HG03521 (cell line): Measurements from ENCODE around the gene CYP2C18.
A peak's percentile ranks its signal among the peaks of the same experiment; 100 is the strongest.
"Not testable (repeated sequence)": the region's sequence is repeated elsewhere in the genome, so short reads cannot be mapped to it uniquely, and the experiment has no call there.

Source experiments
- ATAC-seq: cut with Tn5 transposase; IDR thresholded peaks from one replicate; pipeline ENCODE4 v1.9.1; 2021; ENCODE audit warnings: mild to moderate bottlenecking, moderate library complexity; ENCODE audit not compliant: unreplicated experiment

CYP2C18 gene

GRCh38 chr10:94683214-94684054 is at the start of gene CYP2C18:
Gene CYP2C18, plus strand, starts transcription at chr10:94683729. Its CDS starts 91 bp downstream, at chr10:94683820.
- ATAC-seq = no peak

- not testable (repeated sequence) for ATAC-seq
Measured at GRCh38 chr10:94638097-94638496, 45.4 kb upstream of the CYP2C18 start.

GRCh38 chr10:94639902-94640301 is 43.6 kb upstream of the CYP2C18 start:
- ATAC-seq = no peak

GRCh38 chr10:94640562-94640961 is 43.0 kb upstream of the CYP2C18 start:
- no peak for ATAC-seq

GRCh38 chr10:94641480-94641879 is 42.0 kb upstream of the CYP2C18 start:
- no peak for ATAC-seq

GRCh38 chr10:94644352-94644751 is 39.2 kb upstream of the CYP2C18 start:
- no peak for ATAC-seq

GRCh38 chr10:94645285-94645684 is 38.2 kb upstream of the CYP2C18 start:
- ATAC-seq = no peak

GRCh38 chr10:94655201-94655600 is 28.3 kb upstream of the CYP2C18 start:
- ATAC-seq = not testable (repeated sequence)

GRCh38 chr10:94663061-94663460 is 20.5 kb upstream of the CYP2C18 start:
- not testable (repeated sequence) for ATAC-seq

- no peak for ATAC-seq
Measured at GRCh38 chr10:94666391-94667102, 17.0 kb upstream of the CYP2C18 start.

GRCh38 chr10:94673614-94674321 is 9.8 kb upstream of the CYP2C18 start:
- no peak for ATAC-seq

GRCh38 chr10:94676496-94676895 is 7.0 kb upstream of the CYP2C18 start:
- no peak for ATAC-seq

GRCh38 chr10:94677691-94678090 is 5.8 kb upstream of the CYP2C18 start:
- peak; percentile 45 for ATAC-seq

GRCh38 chr10:94678475-94678874 is 5.1 kb upstream of the CYP2C18 start:
- no peak for ATAC-seq

- no peak for ATAC-seq
Measured at GRCh38 chr10:94680544-94680943, 3.0 kb upstream of the CYP2C18 start.

GRCh38 chr10:94682636-94683035 is 893 bp upstream of the CYP2C18 start:
- ATAC-seq = not testable (repeated sequence)

GRCh38 chr10:94687625-94688248 is 4.2 kb downstream of the CYP2C18 start:
- ATAC-seq = no peak

GRCh38 chr10:94706089-94706488 is 22.6 kb downstream of the CYP2C18 start:
- no peak for ATAC-seq

GRCh38 chr10:94710578-94710977 is 27.0 kb downstream of the CYP2C18 start:
- ATAC-seq = no peak

- ATAC-seq = no peak
Measured at GRCh38 chr10:94725871-94726270, 42.3 kb downstream of the CYP2C18 start.

- no peak for ATAC-seq
Measured at GRCh38 chr10:94735197-94735596, 51.7 kb downstream of the CYP2C18 start.
